ENCODE measurements around the gene GAREM1.

The GAREM1 gene

GRCh38 chr18:32380559-32380958 is 90.1 kb downstream of the GAREM1 start:
- H3K9me2 ChIP-seq (ENCODE audit: low read depth, low read length), result no peaks in the 10 kb centered on the region
- no peaks in the 10 kb centered on the region for H3K79me2 ChIP-seq (ENCODE audit: insufficient read depth, low read length)
- H3F3A ChIP-seq (ENCODE audit: insufficient read depth, low read length), result no peaks in the 10 kb centered on the region
- H3K27ac ChIP-seq (ENCODE audit: low read depth, low read length, poor library complexity, severe bottlenecking), result no peak overlapping the region
- TF ChIP-seq EZH2 (IDR thresholded peaks at IDR 0.05; ENCODE audit: borderline replicate concordance, low read length) (no peak), CTCF (IDR thresholded peaks at IDR 0.05; ENCODE audit: low read length) (peak; percentile 20; the same call in 1 of the 2 replicates)
- no peaks in the 10 kb centered on the region for H3K36me3 ChIP-seq (ENCODE audit: insufficient read depth, low read length)
- H4K20me1 ChIP-seq (ENCODE audit: insufficient read depth, low read length), result no peaks in the 10 kb centered on the region
- no peak overlapping the region for H3K9ac ChIP-seq (ENCODE audit: low read length)
- no peak overlapping the region for H3K4me3 ChIP-seq (ENCODE audit: low read depth, low read length, poor library complexity, severe bottlenecking)
- H3K27me3 ChIP-seq (ENCODE audit: insufficient read depth, low read length), result no peaks in the 10 kb centered on the region
- no peaks in the 10 kb centered on the region for H3K4me1 ChIP-seq (ENCODE audit: insufficient read depth, low read length, severe bottlenecking)
- H3K4me2 ChIP-seq (ENCODE audit: low read length), result no peak overlapping the region
- no peaks in the 10 kb centered on the region for H3K9me3 ChIP-seq (ENCODE audit: low read length)
- no peak overlapping the region for H2AFZ ChIP-seq (ENCODE audit: low read length)

DNA sequence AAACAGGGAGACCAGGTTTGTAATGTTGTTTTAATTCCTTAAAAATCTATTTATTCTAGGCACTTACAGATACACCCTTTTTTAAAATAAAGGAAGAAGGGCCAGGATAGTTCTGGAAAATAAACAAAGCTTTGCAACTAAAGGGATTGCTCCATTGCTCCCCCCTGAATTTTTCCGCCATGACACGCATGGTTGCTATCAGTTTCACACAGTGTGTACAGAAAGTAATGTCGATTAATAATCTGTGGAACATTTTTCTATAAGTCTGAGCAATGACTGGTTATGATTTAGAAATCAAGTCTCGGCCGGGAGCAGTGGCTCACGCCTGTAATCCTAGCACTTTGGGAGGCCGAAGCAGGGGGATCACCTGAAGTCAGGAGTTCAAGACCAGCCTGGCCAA is 90.8 kb downstream of the GAREM1 start:
- Histone ChIP-seq H3K36me3 (ENCODE audit: insufficient read depth, low read length) (no peaks in the 10 kb centered on the region), H3K9me3 (ENCODE audit: low read length) (no peaks in the 10 kb centered on the region)

DNA sequence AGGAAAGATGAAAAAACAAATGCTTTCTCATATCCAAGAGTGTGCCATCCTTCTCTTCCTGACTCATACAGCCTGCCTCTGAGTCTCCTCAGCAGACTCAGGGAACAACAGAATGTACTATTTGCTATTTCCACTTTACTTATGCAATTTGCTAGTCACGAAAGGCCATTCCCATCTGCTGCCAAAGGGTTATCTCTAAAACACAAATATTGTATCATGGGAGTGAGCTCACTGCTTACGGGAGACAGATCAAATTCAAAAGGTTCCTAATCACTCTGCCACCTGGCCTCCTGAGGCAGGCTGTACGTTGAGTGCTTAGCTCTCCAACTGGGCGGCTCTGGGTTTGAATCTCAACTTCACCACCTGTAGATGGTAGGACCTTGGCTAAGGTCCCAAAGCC is 92.0 kb downstream of the GAREM1 start:
- H3K36me3 ChIP-seq (ENCODE audit: insufficient read depth, low read length), result no peaks in the 10 kb centered on the region
- no peaks in the 10 kb centered on the region for H3K9me2 ChIP-seq (ENCODE audit: low read depth, low read length)
- TF ChIP-seq CTCF (IDR thresholded peaks at IDR 0.05; ENCODE audit: low read length) (no peak), EZH2 (IDR thresholded peaks at IDR 0.05; ENCODE audit: borderline replicate concordance, low read length) (no peak)
- H3K27ac ChIP-seq (ENCODE audit: low read depth, low read length, poor library complexity, severe bottlenecking), result no peak overlapping the region
- no peaks in the 10 kb centered on the region for H4K20me1 ChIP-seq (ENCODE audit: insufficient read depth, low read length)
- no peak overlapping the region for H2AFZ ChIP-seq (ENCODE audit: low read length)
- H3F3A ChIP-seq (ENCODE audit: insufficient read depth, low read length), result no peaks in the 10 kb centered on the region
- no peaks in the 10 kb centered on the region for H3K4me1 ChIP-seq (ENCODE audit: insufficient read depth, low read length, severe bottlenecking)
- no peaks in the 10 kb centered on the region for H3K9me3 ChIP-seq (ENCODE audit: low read length)
- H3K27me3 ChIP-seq (ENCODE audit: insufficient read depth, low read length), result no peaks in the 10 kb centered on the region
- H3K4me2 ChIP-seq (ENCODE audit: low read length), result no peak overlapping the region
- H3K79me2 ChIP-seq (ENCODE audit: insufficient read depth, low read length), result no peaks in the 10 kb centered on the region
- no peak overlapping the region for H3K9ac ChIP-seq (ENCODE audit: low read length)
- H3K4me3 ChIP-seq (ENCODE audit: low read depth, low read length, poor library complexity, severe bottlenecking), result no peak overlapping the region

More for the DNA sequence above, 90.8 kb downstream of the GAREM1 start:
- H3K27ac ChIP-seq (ENCODE audit: low read depth, low read length, poor library complexity, severe bottlenecking), result no peak overlapping the region
- H4K20me1 ChIP-seq (ENCODE audit: insufficient read depth, low read length), result no peaks in the 10 kb centered on the region
- H3K4me1 ChIP-seq (ENCODE audit: insufficient read depth, low read length, severe bottlenecking), result no peaks in the 10 kb centered on the region
- H3K9me2 ChIP-seq (ENCODE audit: low read depth, low read length), result no peaks in the 10 kb centered on the region
- no peaks in the 10 kb centered on the region for H3K27me3 ChIP-seq (ENCODE audit: insufficient read depth, low read length)
- no peaks in the 10 kb centered on the region for H3K79me2 ChIP-seq (ENCODE audit: insufficient read depth, low read length)
- no peak overlapping the region for H3K9ac ChIP-seq (ENCODE audit: low read length)
- TF ChIP-seq EZH2 (IDR thresholded peaks at IDR 0.05; ENCODE audit: borderline replicate concordance, low read length) (no peak), CTCF (IDR thresholded peaks at IDR 0.05; ENCODE audit: low read length) (no peak)
- no peak overlapping the region for H2AFZ ChIP-seq (ENCODE audit: low read length)
- no peaks in the 10 kb centered on the region for H3F3A ChIP-seq (ENCODE audit: insufficient read depth, low read length)
- no peak overlapping the region for H3K4me2 ChIP-seq (ENCODE audit: low read length)
- H3K4me3 ChIP-seq (ENCODE audit: low read depth, low read length, poor library complexity, severe bottlenecking), result no peak overlapping the region
